Measurements from ENCODE around the gene TMCO4. TPM values are rescaled to one million over a fixed set of nuclear protein-coding genes. Genes with fewer than 3 reads are reported as not detected.
"Not testable (repeated sequence)": the region's sequence is repeated elsewhere in the genome, so short reads cannot be mapped to it uniquely, and the experiment has no call there.

The TMCO4 gene
- polyA plus RNA-seq, 6 donors from 2014 or later = 11.2 to 19.7 (median 13.8) TPM

DNA sequence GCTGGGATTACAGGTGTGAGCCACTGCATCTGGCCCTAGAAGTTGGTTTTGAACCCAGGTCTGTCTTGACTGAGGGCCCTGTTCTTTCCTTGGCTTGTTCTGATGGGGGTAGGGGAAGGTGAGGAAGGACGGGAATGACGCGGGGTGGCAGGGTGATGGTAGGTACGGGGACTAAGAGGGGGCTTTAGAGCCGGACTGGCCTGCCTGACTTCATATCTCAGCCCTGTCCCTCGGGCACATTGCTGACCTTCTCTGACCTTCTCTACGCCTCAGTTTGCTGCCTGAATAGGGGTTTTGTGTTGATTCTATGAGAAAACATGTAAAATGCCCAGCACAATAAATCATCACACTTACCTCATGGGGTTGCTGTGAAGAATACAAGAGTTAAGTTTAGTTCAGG lies 8.6 kb upstream of the TMCO4 start:
- Mint-ChIP-seq H3K4me1 (no peaks in the 10 kb centered on the region), H3K9me3 (no peaks in the 10 kb centered on the region), H3K27me3 (peaks cover 0 to 31% (median 14%) of the 10 kb centered on the region in 3 donors), H3K36me3 (no peaks in the 10 kb centered on the region), H3K27ac (no peak overlapping the region), H3K4me3 (no peak overlapping the region)
- DNase-seq (no peak), ATAC-seq (ENCODE audit: low read depth in 2 of 2) (no peak)

- Mint-ChIP-seq H3K27me3 (peaks cover 0 to 25% (median 14%) of the 10 kb centered on the region in 3 donors), H3K9me3 (no peaks in the 10 kb centered on the region), H3K27ac (peak overlapping the region in 1 of 6 donors; percentile 85), H3K4me1 (peaks cover 4 to 13% (median 5%) of the 10 kb centered on the region in 3 donors), H3K4me3 (no peak overlapping the region), H3K36me3 (no peaks in the 10 kb centered on the region)
- DNase-seq (no peak), ATAC-seq (ENCODE audit: low read depth in 2 of 2) (no peak)
These were observed 5.1 kb upstream of the TMCO4 start for GRCh38 chr1:19804831-19805251.

- Mint-ChIP-seq H3K9me3 (no peaks in the 10 kb centered on the region), H3K27me3 (peaks cover 0 to 6% (median under 1%) of the 10 kb centered on the region in 3 donors), H3K36me3 (no peaks in the 10 kb centered on the region), H3K4me1 (peaks cover 12 to 28% (median 17%) of the 10 kb centered on the region in 3 donors), H3K4me3 (peak overlapping the region in 2 of 8 donors; percentile 43 to 87), H3K27ac (peak overlapping the region in 2 of 6 donors; percentile 4 to 28)
- DNase-seq (no peak), ATAC-seq (ENCODE audit: low read depth in 2 of 2) (no peak)
These were observed 2.6 kb upstream of the TMCO4 start for GRCh38 chr1:19802269-19802668.

DNA sequence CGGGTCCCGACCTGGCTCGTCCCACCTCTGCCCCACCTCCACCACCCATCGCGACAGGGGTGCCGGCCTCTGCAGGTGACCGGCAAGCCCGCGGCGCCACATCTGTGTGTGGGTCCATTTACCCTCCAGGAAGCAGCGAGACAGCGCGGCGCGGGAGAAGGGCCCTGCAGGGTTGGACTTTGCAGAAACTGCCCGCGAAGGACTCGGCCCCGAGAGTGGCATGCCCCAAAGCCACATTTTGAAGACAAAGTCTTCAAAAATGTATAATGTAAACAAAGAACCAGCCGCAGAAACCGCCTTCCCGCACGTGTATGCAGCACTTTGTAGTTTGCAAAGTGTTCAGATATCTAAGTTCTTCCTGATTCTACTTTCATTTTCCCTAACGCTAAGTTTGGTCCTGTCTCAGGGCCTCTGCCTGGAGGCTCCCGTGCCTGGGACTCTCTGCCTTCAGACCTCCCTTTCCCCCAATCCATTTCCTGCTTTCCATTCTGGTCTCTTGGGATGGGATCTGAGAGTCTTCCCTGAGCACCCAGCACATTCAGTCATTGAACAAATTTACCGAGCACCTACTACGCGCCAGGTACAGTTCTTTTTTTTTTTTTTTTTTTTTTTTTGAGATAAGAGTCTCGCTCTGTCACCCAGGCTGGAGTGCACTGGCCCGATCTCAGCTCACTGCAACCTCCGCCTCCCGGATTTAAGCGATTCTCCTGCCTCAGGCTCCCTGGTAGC lies 524 bp upstream of the TMCO4 start:
- H3K36me3 Mint-ChIP-seq = peaks cover 0 to 7% of the 10 kb centered on the region in 2 donors
- peak; percentile 52 to 62 for ATAC-seq (ENCODE audit: low read depth in 2 of 2)
- peak overlapping the region; percentile 72 to 98 (median 93) for H3K27ac Mint-ChIP-seq
- peak; percentile 31 for DNase-seq
- H3K9me3 Mint-ChIP-seq = no peaks in the 10 kb centered on the region
- H3K4me1 Mint-ChIP-seq = peaks cover 16 to 28% (median 27%) of the 10 kb centered on the region in 3 donors
- H3K4me3 Mint-ChIP-seq = peak overlapping the region; percentile 87 to 99 (median 94)
- H3K27me3 Mint-ChIP-seq = peaks cover 0 to 4% (median 0%) of the 10 kb centered on the region in 3 donors

DNA sequence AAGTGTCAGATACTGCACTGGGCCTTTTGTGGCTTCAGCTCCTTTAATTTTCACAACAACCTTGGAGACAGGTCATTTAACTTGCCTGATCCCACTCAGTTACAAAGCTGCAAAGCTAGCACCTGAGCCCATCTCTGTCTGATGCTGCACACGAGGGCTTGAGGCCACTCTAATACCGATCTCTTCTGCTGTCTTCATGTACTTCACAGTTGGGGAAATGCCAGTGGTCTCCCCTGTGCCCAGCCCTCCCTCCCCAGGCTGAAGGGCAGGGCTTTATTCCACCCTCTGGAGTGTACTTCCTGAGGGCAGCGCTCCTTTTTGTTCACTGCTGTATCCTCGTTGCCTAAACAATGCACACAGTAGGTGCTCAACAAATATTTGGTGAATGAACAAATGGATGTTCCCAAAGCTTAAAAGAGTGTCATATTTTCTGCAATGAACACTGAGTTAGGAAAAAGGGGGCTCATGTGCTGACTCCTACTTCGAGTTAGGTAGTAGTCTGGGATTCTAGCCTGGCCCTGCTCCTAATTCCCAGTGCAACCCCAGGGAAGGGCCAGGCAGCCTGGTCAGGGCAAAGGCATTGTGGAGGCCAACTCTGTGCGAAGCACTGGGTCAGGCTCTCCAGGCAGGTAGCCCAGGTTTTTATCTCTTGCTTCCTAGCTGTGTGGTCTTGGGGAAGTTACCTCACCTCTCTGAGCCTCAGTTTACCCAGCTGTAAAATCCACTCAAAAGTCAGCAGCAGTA lies 1.1 kb downstream of the TMCO4 start:
- ATAC-seq (ENCODE audit: low read depth in 2 of 2) = no peak
- Mint-ChIP-seq H3K4me1 (peaks cover 22 to 34% (median 32%) of the 10 kb centered on the region in 3 donors), H3K36me3 (peaks cover 7 to 10% of the 10 kb centered on the region in 2 donors), H3K27me3 (peaks cover 0 to 4% (median 0%) of the 10 kb centered on the region in 3 donors), H3K9me3 (peaks cover 0 to 2% (median 0%) of the 10 kb centered on the region in 7 donors), H3K27ac (peak overlapping the region; percentile 78 to 92 (median 90)), H3K4me3 (peak overlapping the region; percentile 82 to 94 (median 89))
- no peak for DNase-seq

GRCh38 chr1:19797827-19798226 lies 1.9 kb downstream of the TMCO4 start:
- Mint-ChIP-seq H3K9me3 (peaks cover 0 to 2% (median 0%) of the 10 kb centered on the region in 7 donors), H3K27me3 (peaks cover 0 to 4% (median 0%) of the 10 kb centered on the region in 3 donors), H3K36me3 (peaks cover 13 to 17% of the 10 kb centered on the region in 2 donors), H3K4me1 (peaks cover 23 to 35% (median 35%) of the 10 kb centered on the region in 3 donors), H3K4me3 (peak overlapping the region in 7 of 8 donors; percentile 1 to 92 (median 66)), H3K27ac (peak overlapping the region; percentile 41 to 93 (median 86))
- ATAC-seq (ENCODE audit: low read depth in 2 of 2) (no peak), DNase-seq (no peak)

GRCh38 chr1:19794583-19794982 lies 5.1 kb downstream of the TMCO4 start:
- ATAC-seq (ENCODE audit: low read depth in 2 of 2) (no peak), DNase-seq (no peak)
- Mint-ChIP-seq H3K27me3 (no peaks in the 10 kb centered on the region), H3K27ac (peak overlapping the region in 1 of 6 donors; percentile 81), H3K4me1 (peaks cover 26 to 41% (median 34%) of the 10 kb centered on the region in 3 donors), H3K36me3 (peaks cover 23 to 26% of the 10 kb centered on the region in 2 donors), H3K9me3 (peaks cover 0 to 2% (median 0%) of the 10 kb centered on the region in 7 donors), H3K4me3 (no peak overlapping the region)

DNA sequence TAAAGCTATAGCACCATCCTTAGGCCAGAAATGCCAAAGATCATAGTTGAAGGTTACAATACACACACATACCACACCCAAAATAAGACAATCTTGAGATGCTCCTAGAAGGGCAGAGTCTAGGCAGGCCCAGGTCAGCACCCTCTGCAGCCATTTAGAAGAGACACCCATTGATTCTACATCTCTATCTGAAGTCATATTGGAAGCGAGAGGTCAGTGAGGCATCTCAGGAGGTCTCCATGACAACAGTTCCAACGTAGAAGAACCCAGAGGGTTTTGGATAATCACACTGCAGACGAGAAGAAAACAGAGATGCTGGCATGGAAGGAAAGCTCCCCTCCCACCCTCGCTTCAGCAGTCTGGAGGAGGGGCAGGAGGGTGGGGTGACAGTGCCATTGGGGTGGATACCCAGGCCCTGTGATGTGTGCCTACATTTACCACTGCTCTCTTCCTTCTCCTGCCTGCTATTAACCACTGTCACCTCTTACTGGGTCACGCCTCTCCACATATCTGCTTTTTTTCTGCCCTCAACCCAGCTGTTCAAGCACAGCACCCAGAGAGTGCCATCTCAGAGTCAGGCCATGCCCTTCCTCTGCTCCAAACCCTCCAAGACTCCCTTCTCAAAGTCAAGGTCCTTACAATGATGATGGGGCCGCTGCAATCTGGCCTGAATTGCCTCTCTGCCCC lies 6.2 kb downstream of the TMCO4 start:
- ATAC-seq (ENCODE audit: low read depth in 2 of 2) = no peak
- no peak for DNase-seq
- Mint-ChIP-seq H3K27ac (peak overlapping the region in 2 of 6 donors; percentile 58 to 63), H3K4me1 (peaks cover 18 to 32% (median 25%) of the 10 kb centered on the region in 3 donors), H3K36me3 (peaks cover 23 to 26% of the 10 kb centered on the region in 2 donors), H3K9me3 (peaks cover 0 to 2% (median 0%) of the 10 kb centered on the region in 7 donors), H3K27me3 (no peaks in the 10 kb centered on the region), H3K4me3 (peak overlapping the region in 1 of 8 donors; percentile 17)

DNA sequence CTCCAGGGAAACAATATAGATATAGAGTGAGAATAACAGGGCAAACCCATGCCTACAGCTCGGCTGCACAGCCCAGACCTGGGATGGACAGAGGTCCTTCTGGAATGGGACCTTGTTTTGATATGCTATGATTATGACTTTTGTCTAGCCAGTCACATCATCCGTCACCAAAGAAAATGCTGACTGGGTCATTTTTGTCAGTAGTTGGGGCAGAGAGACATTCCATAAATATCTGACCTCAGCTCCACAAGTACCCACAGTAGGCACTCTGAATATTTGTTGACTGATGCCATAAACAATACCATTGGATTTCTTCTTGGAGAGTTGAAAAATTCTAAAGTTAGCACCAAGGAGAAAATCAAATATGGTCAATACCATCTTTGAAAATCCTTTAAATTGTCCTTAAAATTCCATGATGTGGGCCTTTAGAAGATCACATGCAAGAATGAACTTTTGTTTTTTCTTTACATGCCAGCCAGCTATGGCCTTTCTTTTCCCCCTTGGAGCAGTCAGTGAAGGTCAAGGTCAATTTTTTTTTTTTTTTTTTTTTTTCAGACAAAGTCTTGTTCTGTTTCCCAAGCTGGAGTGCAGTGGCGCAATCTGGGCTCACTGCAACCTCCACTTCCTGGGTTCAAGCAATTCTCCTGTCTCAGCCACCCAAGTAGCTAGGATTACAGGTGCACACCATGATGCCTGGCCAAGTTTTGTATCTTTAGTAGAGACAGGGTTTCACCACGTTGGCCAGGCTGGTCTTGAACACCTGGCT lies 7.3 kb downstream of the TMCO4 start:
- H3K36me3 Mint-ChIP-seq = peaks cover 23 to 26% of the 10 kb centered on the region in 2 donors
- no peak overlapping the region for H3K27ac Mint-ChIP-seq
- H3K4me1 Mint-ChIP-seq = peaks cover 18 to 31% (median 20%) of the 10 kb centered on the region in 3 donors
- DNase-seq (no peak), ATAC-seq (ENCODE audit: low read depth in 2 of 2) (no peak)
- no peaks in the 10 kb centered on the region for H3K27me3 Mint-ChIP-seq
- peaks cover 0 to 2% (median 0%) of the 10 kb centered on the region in 7 donors for H3K9me3 Mint-ChIP-seq
- no peak overlapping the region for H3K4me3 Mint-ChIP-seq

DNA sequence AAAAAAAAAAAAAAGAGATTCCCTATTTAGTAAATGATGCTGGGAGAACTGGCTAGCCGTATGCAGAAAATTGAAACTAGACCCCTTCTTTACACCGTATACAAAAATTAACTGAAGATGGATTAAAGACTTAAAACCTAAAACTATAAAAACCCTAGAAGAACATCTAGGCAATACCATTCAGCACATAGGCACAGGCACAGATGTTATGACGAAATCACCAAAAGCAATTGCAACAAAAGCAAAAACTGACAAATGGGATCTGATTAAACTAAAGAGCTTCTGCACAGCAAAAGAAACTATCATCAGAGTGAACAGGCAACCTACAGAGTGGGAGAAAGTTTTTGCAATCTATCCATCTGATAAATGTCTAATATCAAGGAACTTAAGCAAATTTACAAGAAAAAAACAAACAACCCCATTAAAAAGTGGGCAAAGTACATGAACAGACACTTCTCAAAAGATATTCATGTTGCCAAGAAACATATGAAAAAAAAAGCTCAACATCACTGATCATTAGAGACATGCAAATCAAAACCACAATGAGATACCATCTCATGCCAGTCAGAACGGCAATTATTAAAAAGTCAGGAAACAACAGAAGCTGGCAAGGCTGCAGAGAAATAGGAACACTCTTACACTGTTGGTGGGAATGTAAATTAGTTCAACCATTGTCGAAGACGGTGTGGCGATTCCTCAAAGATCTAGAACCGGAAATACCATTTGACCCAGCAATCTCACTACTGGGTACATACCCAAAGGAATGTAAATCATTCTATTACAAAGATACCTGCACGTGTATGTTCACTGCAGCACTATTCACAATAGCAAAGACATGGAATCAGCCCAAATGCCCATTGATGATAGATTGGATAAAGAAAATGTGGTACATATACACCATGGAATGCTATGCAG lies 9.4 kb downstream of the TMCO4 start:
- H3K9me3 Mint-ChIP-seq; H3K27ac Mint-ChIP-seq; DNase-seq; H3K27me3 Mint-ChIP-seq; ATAC-seq (ENCODE audit: low read depth in 2 of 2); H3K4me3 Mint-ChIP-seq: not testable (repeated sequence)
- Mint-ChIP-seq H3K4me1 (peaks cover 14 to 20% (median 19%) of the 10 kb centered on the region in 3 donors), H3K36me3 (peaks cover 28 to 30% of the 10 kb centered on the region in 2 donors)

DNA sequence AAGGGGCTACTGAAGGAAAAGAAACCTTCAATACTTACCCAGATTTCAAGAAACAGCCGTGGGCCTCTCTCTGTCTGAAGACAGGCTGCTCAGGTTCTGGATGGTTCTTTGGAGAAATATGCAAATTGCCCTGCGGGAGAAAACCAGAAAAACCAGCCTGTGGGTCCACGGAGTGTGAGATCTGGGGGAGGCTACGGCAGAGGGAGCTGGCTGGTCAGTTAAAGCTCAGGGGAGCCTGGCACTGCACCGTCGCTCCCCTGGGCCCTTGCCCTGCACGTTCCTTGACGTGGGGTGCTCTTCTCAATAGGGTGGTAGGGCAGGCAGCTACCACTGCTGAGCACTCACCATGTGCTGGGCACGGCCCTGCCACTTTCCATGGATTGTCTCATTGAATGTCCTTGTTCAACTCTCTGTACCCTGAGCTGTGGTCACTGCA lies 12.7 kb downstream of the TMCO4 start:
- Mint-ChIP-seq H3K27me3 (no peaks in the 10 kb centered on the region), H3K9me3 (no peaks in the 10 kb centered on the region), H3K27ac (no peak overlapping the region), H3K4me3 (no peak overlapping the region), H3K36me3 (peaks cover 17 to 30% of the 10 kb centered on the region in 2 donors), H3K4me1 (peaks cover 7 to 11% (median 11%) of the 10 kb centered on the region in 3 donors)
- ATAC-seq (ENCODE audit: low read depth in 2 of 2) (no peak), DNase-seq (no peak)

GRCh38 chr1:19785660-19786059 lies 14.1 kb downstream of the TMCO4 start:
- H3K4me1 Mint-ChIP-seq = peaks cover 4 to 8% (median 8%) of the 10 kb centered on the region in 3 donors
- H3K36me3 Mint-ChIP-seq = peaks cover 20 to 35% of the 10 kb centered on the region in 2 donors
- no peaks in the 10 kb centered on the region for H3K27me3 Mint-ChIP-seq
- H3K27ac Mint-ChIP-seq = no peak overlapping the region
- no peak for DNase-seq
- no peak for ATAC-seq (ENCODE audit: low read depth in 2 of 2)
- no peaks in the 10 kb centered on the region for H3K9me3 Mint-ChIP-seq
- no peak overlapping the region for H3K4me3 Mint-ChIP-seq

Measured in naive B cell (primary cell).